ENCODE results near the gene TBC1D22A.

The TBC1D22A gene

GRCh38 chr22:46937939-46938338 lies 175.5 kb downstream of the TBC1D22A start:
- no peak for DNase-seq

GRCh38 chr22:46941968-46942798 lies 179.7 kb downstream of the TBC1D22A start:
- DNase-seq, result no peak

GRCh38 chr22:46942799-46943785 lies 180.6 kb downstream of the TBC1D22A start:
- DNase-seq, result no peak

- no peak for DNase-seq
Observed at GRCh38 chr22:46945481-46945880, 183.0 kb downstream of the TBC1D22A start.

- no peak for DNase-seq
Observed at GRCh38 chr22:46946383-46946962, 184.0 kb downstream of the TBC1D22A start.

- no peak for DNase-seq
Observed at GRCh38 chr22:46947516-46948257, 185.2 kb downstream of the TBC1D22A start.

GRCh38 chr22:46948411-46949144 lies 186.1 kb downstream of the TBC1D22A start:
- DNase-seq, result no peak

- DNase-seq, result no peak
Observed at GRCh38 chr22:46951350-46951749, 188.9 kb downstream of the TBC1D22A start.

- DNase-seq, result no peak
Observed at GRCh38 chr22:46951973-46952372, 189.5 kb downstream of the TBC1D22A start.

GRCh38 chr22:46953968-46954765 lies 191.7 kb downstream of the TBC1D22A start:
- DNase-seq, result no peak

- no peak for DNase-seq
Observed at GRCh38 chr22:46954781-46955180, 192.3 kb downstream of the TBC1D22A start.

GRCh38 chr22:46956498-46957215 lies 194.2 kb downstream of the TBC1D22A start:
- no peak for DNase-seq

- DNase-seq, result no peak
Observed at GRCh38 chr22:46957521-46957920, 195.1 kb downstream of the TBC1D22A start.

- no peak for DNase-seq
Observed at GRCh38 chr22:46958191-46958590, 195.7 kb downstream of the TBC1D22A start.

GRCh38 chr22:46958658-46959057 lies 196.2 kb downstream of the TBC1D22A start:
- no peak for DNase-seq

GRCh38 chr22:46959369-46959768 lies 196.9 kb downstream of the TBC1D22A start:
- no peak for DNase-seq

- DNase-seq, result no peak
Observed at GRCh38 chr22:46961591-46962295, 199.3 kb downstream of the TBC1D22A start.

GRCh38 chr22:46962406-46962805 lies 200.0 kb downstream of the TBC1D22A start:
- DNase-seq, result no peak

All from NCI-H1105 (cell line).